HG03025 (cell line): ENCODE results near the gene LARP1B.
A peak's percentile ranks its signal among the peaks of the same experiment; 100 is the strongest.
"Not testable (repeated sequence)": the region's sequence is repeated elsewhere in the genome, so short reads cannot be mapped to it uniquely, and the experiment has no call there.

Experiments used
- ATAC-seq: cut with Tn5 transposase; IDR thresholded peaks from one replicate; pipeline ENCODE4 v1.9.1; 2021; ENCODE audit warnings: mild to moderate bottlenecking, moderate library complexity; ENCODE audit not compliant: unreplicated experiment, low FRiP score

Gene LARP1B

DNA sequence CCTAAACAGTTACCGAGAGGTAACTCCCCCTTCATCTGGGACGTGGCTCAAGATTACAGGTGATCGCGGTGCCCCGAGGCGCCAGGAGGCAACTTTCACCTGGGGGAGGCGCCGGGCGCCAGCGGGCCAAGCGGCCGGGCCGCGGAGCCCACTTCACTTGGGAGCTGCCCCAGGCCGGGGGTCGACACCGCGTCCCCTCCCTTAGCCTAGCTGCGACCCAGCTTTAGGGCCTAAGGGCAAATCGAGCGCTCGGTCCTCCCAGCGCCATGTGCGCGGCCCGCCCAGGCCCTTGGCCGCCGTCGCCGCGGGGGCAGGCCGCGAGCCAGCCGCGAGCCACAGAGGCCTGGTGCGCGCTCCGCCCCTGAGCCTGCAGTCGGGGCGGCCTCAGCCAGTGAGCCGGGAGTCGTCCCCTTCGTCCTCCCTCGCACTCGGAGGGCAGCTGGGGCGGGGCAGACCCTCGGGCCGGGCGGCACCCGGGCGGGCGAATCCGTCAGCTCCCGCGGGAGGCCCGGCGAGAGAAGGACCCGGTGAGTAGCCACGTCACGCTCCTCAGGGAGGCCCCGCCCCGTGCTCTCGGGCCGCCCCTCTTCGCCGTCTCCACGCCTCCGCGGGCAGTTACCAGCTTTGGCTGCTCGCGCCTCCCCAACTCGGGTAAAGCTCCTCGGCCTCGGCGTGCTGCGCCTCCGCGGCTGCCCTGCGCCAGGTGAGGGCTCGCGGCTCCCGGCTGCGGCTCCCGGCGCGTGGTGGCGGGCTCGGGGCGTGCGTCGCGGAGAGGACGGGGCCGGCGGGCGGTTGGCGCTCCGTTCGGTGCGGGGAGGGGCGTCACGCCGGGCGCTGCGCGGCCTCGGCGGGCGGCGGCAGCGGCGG lies at the start of gene LARP1B:
LARP1B (plus strand) TSS at position 614 of the 867 bp plus-strand sequence. CDS start 13,640 bp downstream, outside the sequence.
- peak; percentile 88 for ATAC-seq

DNA sequence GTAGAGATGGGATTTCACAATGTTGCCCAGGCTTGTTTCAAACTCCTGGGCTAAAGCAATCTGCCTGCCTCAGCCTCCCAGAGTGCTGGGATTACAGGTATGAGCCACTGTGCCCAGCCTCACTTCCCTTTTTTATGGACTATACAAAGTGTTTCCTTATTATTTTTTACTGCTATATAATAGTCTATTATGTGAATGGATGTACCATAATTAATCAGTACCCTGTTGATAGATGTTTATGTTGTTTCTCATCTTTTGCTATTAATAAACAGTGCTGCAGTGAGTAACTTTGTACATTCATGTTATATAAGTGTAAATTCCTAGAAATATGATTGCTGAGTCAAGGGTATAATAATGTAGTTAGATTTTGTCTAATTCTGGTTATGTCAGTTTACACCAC lies 35.8 kb upstream of the LARP1B start:
- no peak for ATAC-seq

DNA sequence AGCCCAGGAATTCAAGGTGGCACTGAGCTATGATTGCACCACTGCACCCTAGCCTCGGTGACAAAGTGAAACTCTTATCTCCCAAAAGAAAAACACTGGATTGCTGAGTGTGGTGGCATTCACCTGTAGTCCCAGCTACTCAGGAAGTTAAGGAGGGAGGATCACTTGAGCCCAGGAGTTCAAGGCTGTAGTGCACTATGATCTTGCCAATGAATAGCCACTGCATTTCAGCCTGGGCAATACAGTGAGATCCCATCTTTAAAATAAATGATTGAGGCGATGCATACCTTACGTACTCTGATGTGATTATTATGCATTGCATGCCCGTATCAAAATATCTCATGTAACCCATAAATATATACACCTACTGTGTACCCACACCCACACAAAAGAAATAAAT lies 31.2 kb upstream of the LARP1B start:
- ATAC-seq = no peak

DNA sequence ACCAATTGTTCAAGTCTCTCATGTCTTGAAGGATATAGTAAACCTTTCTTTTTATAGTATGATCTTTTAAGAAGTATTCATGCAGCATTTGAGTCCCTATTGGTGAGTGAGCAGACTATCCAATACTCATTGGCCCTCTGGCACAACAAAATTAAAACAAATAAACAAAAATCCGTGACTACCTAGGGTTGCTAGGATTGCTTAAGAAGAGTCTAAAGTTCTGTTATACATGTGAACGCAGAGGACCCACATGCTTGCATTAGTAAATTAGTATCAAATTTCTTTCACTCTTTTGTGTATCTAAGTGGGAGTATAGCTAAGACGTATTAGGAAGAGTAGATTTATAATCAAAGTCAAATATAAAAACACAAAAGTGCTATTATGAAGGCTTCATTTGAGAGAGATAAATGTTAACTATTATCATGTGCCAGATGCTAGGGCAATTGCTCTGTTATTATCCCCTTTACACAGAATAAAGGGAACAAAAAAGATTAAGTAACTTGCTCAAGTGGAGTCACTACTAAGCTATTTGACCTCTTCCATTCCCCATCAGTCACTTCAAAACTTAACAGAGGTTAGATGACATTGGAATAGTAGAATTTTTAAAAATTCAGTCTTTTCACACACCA lies 29.2 kb upstream of the LARP1B start:
- no peak for ATAC-seq

DNA sequence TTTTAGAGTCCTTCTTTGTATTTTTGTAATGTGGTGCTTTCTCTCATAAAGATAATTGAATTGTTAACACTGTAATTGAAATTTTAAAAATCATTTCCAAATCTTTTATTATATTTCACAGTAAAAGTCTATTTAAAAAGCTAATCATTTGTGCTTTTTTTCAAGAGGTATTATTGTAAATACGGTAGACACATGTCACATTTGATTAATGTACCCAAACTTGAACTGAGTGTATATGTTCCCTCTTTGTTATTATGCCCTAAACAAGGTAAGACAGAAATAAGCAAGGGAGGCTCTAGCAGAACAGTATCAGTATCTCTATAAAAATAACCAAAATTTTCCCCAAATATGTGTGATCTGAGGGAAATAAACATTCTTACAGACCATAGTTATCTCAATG lies 21.5 kb upstream of the LARP1B start:
- no peak for ATAC-seq

DNA sequence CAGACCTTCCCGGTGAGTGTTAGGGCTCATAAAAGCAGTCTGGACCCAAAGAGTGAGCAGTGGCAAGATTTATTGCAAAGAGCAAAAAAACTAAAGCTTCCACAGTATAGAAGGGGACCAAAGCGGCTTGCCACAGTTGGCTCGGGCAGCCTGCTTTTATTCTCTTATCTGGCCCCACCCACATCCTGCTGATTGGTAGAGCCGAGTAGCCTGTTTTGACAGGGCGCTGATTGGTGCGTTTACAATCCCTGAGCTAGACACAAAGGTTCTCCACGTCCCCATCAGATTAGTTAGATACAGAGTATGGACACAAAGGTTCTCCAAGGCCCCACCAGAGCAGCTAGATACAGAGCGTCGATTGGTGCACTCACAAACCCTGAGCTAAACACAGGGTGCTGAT lies 14.1 kb upstream of the LARP1B start:
- ATAC-seq = not testable (repeated sequence)

DNA sequence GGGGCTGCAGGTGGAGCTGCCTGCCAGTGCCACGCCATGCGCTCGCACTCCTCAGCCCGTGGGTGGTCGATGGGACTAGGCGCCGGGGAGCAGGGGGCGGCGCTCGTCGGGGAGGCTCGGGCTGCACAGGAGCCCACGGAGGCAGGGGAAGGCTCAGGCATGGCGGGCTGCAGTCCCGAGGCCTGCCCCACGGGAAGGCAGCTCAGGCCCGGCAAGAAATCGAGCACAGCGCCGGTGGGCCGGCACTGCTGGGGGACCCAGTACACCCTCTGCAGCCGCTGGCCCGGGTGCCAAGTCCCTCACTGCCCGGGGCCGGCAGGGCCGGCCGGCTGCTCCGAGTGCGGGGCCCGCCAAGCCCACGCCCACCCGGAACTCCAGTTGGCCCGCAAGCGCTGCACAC lies 13.6 kb upstream of the LARP1B start:
- not testable (repeated sequence) for ATAC-seq

DNA sequence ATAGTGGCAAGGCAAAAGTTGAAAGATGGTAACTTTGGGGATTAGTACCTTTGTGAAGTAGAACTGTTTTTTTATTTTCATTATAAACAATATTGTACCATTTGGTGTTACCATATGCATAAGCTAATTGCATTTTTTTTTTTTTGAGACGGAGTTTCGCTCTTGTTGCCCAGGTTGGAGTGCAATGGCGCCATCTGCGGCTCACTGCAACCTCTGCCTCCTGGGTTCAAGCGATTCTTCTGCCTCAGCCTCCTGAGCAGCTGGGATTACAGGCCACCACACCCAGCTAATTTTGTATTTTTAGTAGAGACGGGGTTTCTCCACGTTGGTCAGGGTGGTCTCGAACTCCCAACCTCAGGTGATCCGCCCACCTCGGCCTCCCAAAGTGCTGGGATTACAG lies 9.9 kb upstream of the LARP1B start:
- ATAC-seq = not testable (repeated sequence)

DNA sequence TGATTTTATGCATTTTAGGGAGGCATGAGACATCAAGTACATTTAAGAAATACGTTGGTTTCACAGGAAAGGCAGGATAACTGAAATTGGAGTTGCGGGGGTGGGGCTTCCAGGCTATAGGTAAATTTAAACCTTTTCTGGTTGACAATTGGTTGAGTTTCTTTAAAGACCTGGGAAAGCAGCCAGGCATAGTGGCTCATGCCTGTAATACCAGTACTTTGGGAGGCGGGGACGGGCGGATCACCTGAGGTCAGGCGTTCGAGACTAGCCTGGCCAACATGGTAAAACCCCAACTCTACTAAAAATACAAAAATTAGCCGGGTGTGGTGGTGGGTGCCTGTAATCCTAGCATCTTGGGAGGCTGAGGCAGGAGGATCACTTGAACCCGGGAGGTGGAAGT lies 6.2 kb upstream of the LARP1B start:
- not testable (repeated sequence) for ATAC-seq

DNA sequence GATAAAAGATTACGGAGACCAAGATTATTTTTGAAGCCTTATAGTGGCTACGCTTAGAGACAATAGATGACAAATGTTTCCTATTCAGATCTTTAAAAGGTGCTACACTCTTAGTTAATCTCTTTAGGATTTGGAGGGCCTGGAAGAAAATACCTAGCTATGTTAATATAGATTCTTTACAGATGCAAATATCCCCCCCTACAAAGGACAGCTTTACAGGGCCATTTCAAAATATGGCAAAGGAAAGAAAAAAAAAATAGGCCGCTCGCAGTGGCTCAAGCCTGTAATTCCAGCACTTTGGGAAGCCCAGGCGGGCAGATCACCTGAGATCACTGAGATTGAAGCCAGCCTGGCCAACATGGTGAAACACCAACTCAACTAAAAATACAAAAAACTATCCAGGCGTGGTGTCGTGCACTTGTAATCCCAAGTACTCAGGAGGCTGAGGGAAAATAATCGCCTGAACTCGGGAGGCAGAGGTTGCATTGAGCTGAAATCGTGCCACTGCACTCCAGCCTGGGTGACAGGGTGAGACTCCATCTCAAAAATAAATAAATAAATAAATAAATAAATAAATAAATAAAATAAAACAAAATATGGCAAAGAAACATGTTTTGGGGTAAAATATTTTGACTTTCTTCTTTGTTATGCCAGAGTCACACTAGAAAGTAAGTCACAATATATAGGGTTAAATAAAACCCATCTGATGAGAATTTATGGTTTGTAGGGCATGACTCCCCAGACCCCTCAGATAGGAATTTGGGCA lies 5.5 kb upstream of the LARP1B start:
- ATAC-seq = not testable (repeated sequence)

DNA sequence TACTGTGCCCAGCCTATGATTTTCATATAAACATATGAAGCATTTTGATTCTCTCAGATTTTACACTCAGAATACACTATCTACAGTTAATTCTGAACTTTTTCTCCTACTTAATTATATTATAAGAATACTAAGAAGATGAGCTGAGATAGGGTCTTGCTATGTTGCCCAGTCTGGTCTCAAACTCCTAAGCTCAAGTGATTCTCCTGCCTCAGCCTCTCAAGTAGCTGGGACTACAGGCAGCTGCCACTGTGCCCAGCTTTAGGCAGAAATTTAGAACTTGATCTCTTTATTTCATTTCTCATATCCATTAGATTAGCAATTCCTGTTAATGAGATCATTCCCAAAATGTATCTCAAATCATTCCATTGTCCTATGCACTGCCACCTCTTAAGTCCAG lies 4.7 kb upstream of the LARP1B start:
- ATAC-seq = no peak

DNA sequence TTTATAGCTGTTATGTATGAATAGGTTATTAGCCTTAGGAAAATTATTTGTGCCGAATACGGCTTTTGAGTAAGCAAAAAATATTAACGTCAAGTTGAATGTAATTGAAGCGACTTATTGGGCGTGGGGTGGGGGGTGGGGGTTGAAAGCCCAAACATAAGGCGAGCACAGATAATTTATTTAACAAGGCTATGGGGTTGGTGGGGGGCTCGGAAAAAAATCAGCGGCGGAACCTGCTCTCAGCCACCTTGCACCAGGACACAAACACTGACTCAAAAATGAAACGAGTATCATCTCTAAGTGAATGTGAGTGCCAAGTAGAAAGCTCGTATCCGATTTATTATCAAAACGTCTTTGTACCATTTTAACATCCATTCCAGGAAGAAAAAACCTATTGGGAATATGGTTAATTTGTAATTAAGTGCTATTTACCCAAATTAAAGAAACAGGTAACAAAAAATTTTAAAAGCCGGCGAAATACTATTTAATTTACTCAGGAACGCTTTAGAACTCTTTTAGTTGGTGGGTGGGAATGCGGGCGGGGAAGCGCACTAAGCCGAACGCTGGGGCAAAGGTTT lies 902 bp upstream of the LARP1B start:
- ATAC-seq = no peak

DNA sequence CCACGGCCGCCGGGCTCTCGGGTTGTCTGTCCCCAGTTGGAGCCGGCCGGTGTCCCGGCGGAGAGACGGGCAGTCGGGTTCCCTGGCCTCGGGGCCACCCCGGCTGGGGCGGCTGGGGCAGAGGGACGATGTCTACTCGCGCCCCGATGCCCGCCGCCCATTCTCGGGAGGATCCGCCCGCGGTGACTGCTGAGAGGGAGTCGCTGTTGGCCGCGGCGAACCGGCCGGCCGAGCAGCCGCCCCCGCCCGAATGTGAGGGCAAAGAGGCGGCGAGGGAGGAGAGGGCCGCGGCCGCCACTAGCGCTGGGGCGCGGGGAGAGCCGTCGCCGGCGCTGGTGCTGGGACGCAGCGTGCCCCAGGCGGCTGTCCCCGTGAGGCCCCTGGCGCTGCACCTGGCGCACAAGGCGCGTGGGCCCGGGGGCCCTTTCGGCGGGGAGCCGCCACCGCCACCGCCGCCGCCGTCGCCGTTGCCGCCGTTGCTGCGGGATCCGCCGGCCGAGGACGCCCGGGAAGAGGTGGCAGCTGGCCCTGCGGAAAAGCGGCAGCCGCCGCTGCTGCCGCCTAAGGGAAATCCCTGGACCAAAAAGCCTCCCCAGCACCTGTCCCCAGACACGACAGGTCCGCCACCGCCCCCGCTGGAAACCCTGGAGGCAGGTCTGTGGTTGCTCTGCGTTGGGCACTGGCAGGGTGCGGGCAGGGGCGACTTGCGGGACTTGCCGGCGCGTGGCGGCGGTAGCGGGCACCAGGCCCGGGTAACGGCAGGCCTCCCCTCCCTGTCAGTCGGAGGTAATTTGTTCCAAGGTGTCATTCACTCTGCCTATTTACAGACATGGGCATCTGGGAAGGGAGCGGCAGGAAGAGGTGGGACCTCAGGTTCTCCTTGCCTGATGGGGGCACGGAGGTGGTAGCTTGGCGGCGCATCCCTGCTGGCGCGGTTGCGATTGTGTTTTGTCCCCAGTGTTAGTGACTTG lies 739 bp downstream of the LARP1B start:
- ATAC-seq = peak; percentile 39

DNA sequence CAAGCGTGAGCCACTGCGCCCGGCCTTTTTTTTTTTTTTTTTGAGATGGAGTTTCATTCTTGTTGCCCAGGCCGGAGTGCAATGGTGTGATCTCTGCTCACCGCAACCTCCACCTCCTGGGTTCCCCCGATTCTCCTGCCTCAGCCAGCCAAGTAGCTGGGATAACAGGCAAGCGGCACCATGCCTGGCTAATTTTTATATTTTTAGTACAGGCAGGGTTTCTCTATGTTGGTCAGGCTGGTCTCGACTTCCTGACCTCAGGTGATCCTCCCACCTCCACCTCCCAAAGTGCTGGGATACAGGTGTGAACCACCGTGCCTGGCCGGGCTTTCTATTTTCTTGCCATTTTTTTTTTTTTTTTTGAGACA lies 5.3 kb downstream of the LARP1B start:
- not testable (repeated sequence) for ATAC-seq

DNA sequence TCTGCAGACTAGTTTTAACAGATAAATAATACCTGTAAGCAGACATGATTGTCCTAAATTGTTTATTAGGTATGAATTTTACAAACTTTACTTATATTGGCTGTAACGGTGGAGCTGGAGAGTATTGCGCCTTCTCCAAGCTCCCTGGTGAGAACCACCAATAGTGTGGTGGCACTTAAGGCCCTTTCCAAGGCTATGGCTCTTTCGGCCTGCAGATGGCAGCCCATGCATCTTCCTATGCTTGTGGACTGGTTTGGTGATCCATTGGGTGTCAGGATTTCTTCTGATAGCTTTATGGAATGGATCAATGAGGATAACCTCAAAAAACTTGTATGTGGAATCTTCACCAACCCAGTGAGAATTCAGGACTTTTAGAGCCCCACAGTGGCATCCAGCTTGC lies 7.8 kb downstream of the LARP1B start:
- no peak for ATAC-seq

DNA sequence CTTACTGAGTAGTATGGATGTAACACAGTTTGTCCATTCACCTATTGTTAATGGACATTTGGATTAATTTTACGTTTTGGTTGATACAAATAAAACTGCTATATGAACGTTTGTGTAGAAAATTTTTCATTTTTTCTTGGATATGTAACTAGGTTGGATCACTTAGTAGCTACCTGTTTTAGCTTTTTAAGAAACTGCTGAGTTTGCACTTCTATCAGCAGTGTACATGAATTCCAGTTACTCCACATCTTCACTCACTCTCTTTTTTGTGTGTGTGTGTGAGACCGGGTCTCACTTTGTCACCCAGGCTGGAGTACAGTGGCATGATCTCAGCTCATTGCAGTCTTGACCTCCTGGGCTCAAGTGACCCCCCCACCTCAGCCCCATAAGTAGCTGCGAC lies 15.4 kb downstream of the LARP1B start:
- no peak for ATAC-seq

DNA sequence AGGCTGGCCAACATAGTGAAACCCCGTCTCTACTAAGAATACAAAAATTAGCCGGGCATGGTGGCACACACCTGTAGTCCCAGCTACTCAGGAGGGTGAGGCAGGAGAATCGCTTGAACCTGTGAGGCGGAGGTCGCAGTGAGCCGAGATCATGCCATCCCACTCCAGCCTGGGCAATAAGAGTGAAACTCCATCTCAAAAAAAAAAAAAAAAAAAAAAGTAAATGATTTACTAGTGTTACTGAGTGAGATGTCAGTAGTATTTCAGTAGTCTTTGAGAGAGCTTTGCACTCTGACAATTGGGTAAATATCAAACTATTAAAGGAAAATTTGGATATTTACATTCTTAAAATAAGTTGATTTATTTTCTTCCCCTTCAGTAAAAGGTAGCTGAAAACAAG lies 34.2 kb downstream of the LARP1B start:
- ATAC-seq = not testable (repeated sequence)

DNA sequence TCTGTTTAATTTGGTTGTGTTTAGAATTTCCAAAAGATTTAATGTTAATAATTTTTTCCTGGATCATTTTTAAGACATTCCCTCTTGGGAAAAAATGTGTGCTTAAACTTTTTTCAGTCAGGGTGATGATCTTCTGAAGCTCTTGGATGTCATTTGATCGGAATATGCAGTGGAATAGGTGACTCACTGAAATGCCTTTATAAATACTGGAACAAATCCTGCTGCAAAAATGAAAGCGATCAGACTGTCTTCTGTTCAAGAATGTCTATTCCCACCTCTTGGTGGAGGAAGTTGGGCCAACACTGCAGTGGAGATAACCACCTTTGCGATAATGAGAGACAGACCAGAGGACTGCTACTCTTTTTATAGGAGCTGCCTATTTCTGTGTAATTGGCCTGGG lies 46.7 kb downstream of the LARP1B start:
- no peak for ATAC-seq

DNA sequence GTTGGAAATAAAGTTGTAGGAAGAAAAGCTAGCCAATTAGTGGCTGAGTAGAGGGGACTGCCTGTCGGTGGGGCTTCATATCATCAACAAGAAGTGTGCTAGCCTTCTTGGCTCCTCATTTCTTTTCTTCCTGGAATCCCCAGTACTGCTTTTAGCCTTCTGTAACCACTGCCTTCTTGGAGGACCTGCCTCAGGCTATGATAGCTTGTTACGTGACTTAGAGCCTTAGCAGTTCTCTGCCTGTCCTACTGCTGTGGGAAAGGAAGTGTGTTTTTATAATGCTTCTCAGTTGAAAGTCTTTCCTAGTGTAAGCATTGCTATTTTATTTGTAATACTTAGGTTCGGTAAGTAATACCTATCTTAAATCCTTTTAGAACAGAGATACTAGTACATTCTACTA lies 61.9 kb downstream of the LARP1B start:
- no peak for ATAC-seq

DNA sequence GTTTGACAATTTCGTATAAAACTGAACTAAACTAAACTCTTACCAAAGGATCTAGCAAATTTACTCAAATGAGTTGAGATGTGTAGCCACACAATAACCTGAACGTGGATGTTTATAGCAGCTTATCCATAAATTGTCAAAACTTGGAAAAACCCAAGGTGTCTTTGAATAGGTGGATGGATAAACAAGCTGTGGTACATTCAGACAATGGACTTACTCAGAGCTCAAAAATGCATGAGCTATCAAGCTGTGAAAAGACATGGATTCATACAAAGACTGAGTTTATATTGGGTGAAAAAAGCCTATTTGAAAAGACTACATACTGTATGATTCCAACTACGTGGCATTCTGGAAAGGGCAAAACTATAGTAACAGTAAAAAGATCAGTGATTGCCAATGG lies 69.5 kb downstream of the LARP1B start:
- ATAC-seq = no peak
